Measurements from ENCODE around the gene DCBLD1. TPM values are rescaled to one million over a fixed set of nuclear protein-coding genes. Genes with fewer than 3 reads are reported as not detected.

The DCBLD1 gene
- total RNA-seq, 2 donors from 2014 or later, result 1.0 to 3.1 TPM

Other genes with a start within 250 kb of the DCBLD1 start
- gene VGLL2, start 217.1 kb upstream of the DCBLD1 start, total RNA-seq, result not detected
- not detected for gene ROS1, start 56.7 kb upstream of the DCBLD1 start, total RNA-seq
- 10 to 100 TPM in 1 of 2 donors, 1 to 10 TPM in 1; 6.7 to 15.0 TPM for gene GOPC, start 119.8 kb downstream of the DCBLD1 start, total RNA-seq
- 10 to 100 TPM; 21.2 to 28.7 TPM for gene NUS1, start 192.8 kb downstream of the DCBLD1 start, total RNA-seq